GM19467 (cell line): ENCODE measurements around the gene EVC.

Experiments
- ATAC-seq: cut with Tn5 transposase; IDR thresholded peaks from one replicate; pipeline ENCODE4 v1.9.1; 2021; ENCODE audit warnings: mild to moderate bottlenecking, moderate library complexity; ENCODE audit not compliant: unreplicated experiment

Gene EVC

GRCh38 chr4:5783486-5783885 is 72.5 kb downstream of the EVC start:
- ATAC-seq, result no peak

GRCh38 chr4:5784021-5784420 is 73.0 kb downstream of the EVC start:
- no peak for ATAC-seq

GRCh38 chr4:5784960-5785611 is 74.1 kb downstream of the EVC start:
- no peak for ATAC-seq

- no peak for ATAC-seq
These were observed 75.0 kb downstream of the EVC start for GRCh38 chr4:5785806-5786680.

- no peak for ATAC-seq
These were observed 76.3 kb downstream of the EVC start for GRCh38 chr4:5787311-5787710.

GRCh38 chr4:5788144-5788543 is 77.1 kb downstream of the EVC start:
- no peak for ATAC-seq

GRCh38 chr4:5789141-5789540 is 78.1 kb downstream of the EVC start:
- ATAC-seq, result no peak

GRCh38 chr4:5790546-5790857 is 79.5 kb downstream of the EVC start:
- ATAC-seq, result no peak

GRCh38 chr4:5791654-5792053 is 80.7 kb downstream of the EVC start:
- no peak for ATAC-seq

GRCh38 chr4:5793514-5793913 is 82.5 kb downstream of the EVC start:
- no peak for ATAC-seq

- no peak for ATAC-seq
These were observed 84.6 kb downstream of the EVC start for GRCh38 chr4:5795580-5795979.

- ATAC-seq, result no peak
These were observed 86.0 kb downstream of the EVC start for GRCh38 chr4:5796976-5797375.

- no peak for ATAC-seq
These were observed 86.9 kb downstream of the EVC start for GRCh38 chr4:5797866-5798265.

GRCh38 chr4:5798462-5798861 is 87.5 kb downstream of the EVC start:
- no peak for ATAC-seq

GRCh38 chr4:5798946-5799345 is 87.9 kb downstream of the EVC start:
- ATAC-seq, result no peak

- ATAC-seq, result no peak
These were observed 88.4 kb downstream of the EVC start for GRCh38 chr4:5799406-5799805.

GRCh38 chr4:5800496-5800895 is 89.5 kb downstream of the EVC start:
- ATAC-seq, result no peak

- ATAC-seq, result no peak
These were observed 90.7 kb downstream of the EVC start for GRCh38 chr4:5801696-5802095.

- ATAC-seq, result no peak
These were observed 91.6 kb downstream of the EVC start for GRCh38 chr4:5802565-5802964.

GRCh38 chr4:5804656-5805055 is 93.7 kb downstream of the EVC start:
- ATAC-seq, result no peak

- no peak for ATAC-seq
These were observed 94.3 kb downstream of the EVC start for GRCh38 chr4:5805270-5805669.

- ATAC-seq, result no peak
These were observed 97.2 kb downstream of the EVC start for GRCh38 chr4:5808081-5808741.
